OCI-M2 (cell line): ENCODE measurements around the gene PKNOX2.

Source experiments
- DNase-seq: peaks from one replicate; lab custom pipeline; 2025; ENCODE audit not compliant: unreplicated experiment; lab: John Stamatoyannopoulos, UW

PKNOX2 gene, protein sequence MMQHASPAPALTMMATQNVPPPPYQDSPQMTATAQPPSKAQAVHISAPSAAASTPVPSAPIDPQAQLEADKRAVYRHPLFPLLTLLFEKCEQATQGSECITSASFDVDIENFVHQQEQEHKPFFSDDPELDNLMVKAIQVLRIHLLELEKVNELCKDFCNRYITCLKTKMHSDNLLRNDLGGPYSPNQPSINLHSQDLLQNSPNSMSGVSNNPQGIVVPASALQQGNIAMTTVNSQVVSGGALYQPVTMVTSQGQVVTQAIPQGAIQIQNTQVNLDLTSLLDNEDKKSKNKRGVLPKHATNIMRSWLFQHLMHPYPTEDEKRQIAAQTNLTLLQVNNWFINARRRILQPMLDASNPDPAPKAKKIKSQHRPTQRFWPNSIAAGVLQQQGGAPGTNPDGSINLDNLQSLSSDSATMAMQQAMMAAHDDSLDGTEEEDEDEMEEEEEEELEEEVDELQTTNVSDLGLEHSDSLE

DNA sequence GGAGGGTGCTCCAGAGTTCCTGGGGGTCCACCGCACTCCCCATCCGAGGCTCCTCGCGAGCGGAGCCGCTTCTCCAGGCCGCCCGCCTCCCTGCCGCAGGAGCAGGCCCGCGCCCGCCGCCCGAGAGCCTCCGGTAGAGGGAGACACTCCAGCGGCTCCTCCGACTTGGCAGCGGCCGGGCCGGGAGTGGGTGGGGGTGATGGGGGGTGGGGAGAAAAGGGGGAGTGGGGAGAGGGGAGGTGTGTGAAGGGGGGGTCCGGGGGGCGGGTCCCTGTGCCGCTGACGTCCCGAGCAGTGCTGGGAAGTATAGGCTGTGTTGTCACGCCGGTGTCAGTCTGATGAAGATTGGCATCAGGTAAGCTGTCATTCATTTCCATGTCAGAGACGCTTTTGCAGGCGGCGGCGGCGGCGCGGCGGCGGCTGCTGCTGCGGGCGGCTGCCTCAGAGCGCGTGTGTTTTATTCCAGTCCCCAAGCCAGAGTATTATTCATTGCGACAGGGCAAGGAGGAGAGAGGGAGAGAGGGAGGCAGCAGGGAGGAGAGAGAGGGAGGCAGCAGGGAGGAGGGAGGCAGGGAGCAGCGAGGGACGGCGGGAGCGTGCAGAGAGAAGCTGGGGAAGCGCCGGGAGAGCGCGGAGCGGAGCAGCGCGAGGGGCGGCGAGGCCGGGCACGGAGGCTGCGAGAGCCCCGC is at the start of gene PKNOX2:
PKNOX2 (plus strand) TSS at position 330 of the 689 bp plus-strand sequence. CDS start 186,555 bp downstream, outside the sequence.
- DNase-seq = no peak

GRCh38 chr11:125117429-125117828 is 47.1 kb upstream of the PKNOX2 start:
- no peak for DNase-seq

GRCh38 chr11:125123194-125123946 is 41.2 kb upstream of the PKNOX2 start:
- no peak for DNase-seq

- no peak for DNase-seq
Measured at GRCh38 chr11:125123947-125124617, 40.5 kb upstream of the PKNOX2 start.

DNA sequence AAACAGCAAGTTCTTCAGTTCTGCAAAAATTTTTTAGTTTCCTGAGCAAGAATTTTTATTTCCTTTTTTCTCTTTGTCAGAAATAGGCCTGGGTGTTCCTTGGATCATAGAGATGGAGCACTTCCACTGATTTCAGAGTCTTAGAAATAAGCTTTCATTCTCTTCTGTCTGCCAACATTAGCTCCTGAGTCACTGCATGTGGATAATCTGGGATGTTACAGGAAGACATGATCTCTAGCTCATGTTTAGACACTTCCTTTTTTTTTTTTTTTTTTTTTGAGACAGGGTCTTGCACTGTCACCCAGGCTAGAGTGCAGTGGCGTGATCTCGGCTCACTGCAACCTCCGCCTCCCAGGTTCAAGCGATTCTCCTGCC is 39.9 kb upstream of the PKNOX2 start:
- no peak for DNase-seq

GRCh38 chr11:125128450-125128849 is 36.1 kb upstream of the PKNOX2 start:
- no peak for DNase-seq

GRCh38 chr11:125129316-125129993 is 35.1 kb upstream of the PKNOX2 start:
- no peak for DNase-seq

DNA sequence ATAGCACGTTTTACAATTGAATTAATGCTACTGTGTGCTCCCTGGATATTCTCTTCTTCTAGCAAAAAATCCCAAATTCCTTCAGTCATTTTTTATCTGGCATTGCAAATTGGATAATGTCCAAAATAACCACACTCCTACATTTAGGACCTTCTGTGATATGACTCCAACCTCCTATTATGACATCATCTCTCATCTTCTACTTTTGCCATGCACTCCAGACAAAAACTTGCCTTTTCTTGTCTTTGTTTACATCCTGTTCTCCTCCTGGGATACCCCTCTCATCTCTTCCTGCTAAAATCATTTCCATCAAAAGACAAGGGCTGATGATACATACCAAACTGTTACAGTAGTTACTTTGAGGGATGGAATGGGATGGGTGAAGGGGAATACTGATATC is 32.5 kb upstream of the PKNOX2 start:
- no peak for DNase-seq

- DNase-seq = no peak
Measured at GRCh38 chr11:125132596-125132995, 32.0 kb upstream of the PKNOX2 start.

DNA sequence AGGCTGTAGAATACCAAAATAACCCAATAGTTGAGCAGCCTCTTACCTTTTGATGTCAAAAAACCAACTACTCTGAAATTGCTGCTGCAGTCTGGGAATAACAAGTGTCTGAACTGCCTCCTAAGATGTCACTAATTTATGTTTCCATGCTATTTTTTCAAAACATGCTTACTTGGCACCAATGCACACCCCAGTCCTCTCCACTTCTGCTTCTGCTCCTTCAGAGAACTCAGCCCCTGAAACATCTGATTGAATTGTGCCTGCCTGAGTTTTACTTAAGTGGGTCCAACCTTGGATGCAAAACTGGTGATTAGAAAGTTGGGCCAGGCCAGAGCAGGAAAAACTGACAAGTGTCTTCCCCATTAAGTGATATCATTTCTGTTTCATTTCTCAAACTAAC is 28.6 kb upstream of the PKNOX2 start:
- DNase-seq = no peak

GRCh38 chr11:125138966-125139365 is 25.6 kb upstream of the PKNOX2 start:
- no peak for DNase-seq

GRCh38 chr11:125139778-125140177 is 24.8 kb upstream of the PKNOX2 start:
- DNase-seq = no peak

DNA sequence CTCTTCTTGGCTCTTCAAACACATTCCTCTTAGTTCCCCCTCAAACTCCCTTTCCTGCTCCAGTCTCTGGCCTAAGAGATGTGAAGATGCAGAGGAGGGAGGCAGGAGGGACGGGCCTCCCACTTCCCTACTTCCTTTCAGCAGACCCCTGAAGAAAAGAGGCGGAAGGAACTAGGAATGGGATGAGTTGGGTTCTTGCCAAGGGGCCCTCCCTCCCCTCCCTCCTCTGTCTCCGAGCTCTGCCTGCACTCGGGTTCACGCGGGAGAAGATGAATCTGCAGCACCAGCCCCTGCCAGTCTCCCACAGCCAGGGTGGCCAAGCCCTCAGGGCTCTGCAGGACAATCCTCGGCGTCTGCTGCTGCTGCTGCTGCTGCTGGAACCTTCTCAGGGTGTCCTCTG is 24.3 kb upstream of the PKNOX2 start:
- no peak for DNase-seq

GRCh38 chr11:125141178-125141577 is 23.4 kb upstream of the PKNOX2 start:
- DNase-seq = no peak

DNA sequence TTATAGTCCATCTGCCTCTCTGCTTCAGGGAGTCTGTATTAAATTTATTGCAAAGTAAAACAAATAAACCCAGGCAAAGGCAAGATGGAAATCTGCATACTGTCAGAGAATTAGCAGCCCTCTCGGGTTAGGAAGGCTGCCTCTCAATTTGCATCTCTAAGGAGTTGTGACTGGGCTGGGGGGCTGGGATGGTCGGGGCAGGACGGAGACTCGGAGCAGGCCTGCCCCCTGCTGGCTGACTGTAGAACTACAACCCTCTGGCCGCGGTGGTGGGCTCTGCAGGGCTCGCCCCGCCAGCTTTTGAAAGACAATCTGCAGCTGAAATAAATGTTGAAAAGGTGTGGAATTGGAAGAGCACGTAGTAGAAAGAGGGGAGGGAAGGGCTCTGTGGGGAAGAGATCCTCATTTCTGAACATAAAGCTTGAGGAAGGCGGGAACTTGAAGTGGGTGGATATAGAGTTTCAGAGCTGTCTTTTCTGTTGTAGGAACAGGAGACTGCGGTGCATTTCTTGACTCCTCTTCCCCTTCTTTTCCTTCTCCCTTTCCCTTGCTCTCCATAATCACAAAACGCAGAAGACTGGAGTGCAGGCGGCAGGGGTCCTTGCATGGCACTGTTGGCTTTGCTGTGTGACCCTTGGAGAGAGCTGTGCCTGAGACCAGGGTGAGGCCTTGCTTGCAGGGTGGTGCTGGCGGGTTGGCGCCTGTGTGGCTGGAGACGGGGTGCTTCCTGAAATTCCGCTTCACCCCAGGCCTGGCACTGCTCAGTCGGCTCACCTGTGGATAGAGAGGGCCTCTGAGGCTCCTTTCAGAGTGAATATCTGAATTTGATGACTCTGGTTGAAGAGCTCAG is 22.6 kb upstream of the PKNOX2 start:
- no peak for DNase-seq

GRCh38 chr11:125146232-125146631 is 18.3 kb upstream of the PKNOX2 start:
- no peak for DNase-seq

DNA sequence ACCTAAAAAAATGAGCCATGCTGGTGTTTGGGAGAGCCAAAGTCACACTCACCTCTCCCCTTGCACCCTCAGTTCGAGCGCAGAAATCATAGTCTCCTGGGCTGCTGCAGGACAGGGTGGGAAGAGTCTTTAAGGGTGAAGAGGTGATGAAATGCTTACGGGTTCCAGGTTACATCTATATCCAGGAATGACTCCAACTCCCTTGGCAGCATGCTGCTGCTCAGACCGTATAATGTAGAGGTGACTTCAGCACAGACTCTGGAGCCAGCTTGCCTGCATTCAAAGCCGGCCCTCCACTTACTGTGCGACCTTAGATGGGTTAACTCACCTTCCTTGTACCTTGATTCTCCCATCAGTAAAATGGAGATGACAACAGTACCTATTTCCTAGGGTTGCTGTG is 17.3 kb upstream of the PKNOX2 start:
- no peak for DNase-seq

DNA sequence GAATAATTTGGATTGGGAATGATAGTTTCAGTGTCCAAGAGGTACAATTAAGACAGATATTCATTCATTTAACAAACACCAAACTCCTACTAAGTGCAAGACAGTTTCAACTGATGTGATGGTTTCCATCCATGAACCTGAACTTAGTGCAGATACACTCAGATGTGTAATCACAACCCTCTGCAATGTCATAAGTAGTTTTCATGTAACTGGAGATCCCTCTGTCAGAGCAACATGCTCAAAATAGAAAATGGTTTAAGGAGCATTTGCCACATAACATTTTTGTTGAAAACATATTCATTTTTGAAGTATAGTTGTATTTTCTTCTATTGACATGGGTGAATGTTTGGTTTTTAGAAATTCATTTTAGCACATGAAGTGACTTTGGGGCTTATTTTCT is 16.5 kb upstream of the PKNOX2 start:
- DNase-seq = no peak

GRCh38 chr11:125148743-125149142 is 15.8 kb upstream of the PKNOX2 start:
- no peak for DNase-seq

DNA sequence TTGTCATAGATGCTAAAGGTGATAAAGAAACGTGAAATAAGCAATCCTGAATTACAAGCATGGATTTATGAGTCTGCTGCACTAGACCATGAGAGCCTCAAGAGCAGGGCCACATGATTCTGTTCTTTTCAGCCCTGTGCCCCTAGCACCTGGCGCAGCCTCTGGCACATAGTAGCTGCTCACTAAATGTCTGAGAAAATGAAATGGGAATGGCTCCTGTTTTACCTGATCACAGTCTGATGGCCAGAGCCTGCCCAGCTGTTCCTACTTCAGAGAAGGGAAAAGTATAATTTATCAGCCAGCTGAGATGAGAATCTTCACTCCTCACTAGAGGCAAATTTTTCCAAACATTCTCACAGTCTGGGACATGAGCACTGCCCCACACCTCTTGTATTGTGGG is 10.7 kb upstream of the PKNOX2 start:
- no peak for DNase-seq
